Activated CD8-positive, alpha-beta memory T cell treated with anti-CD3 and anti-CD28 coated beads for 48 hours (primary cell): ENCODE results near the gene NEGR1.

Source experiments
- DNase-seq, 3 experiments: peaks; one replicate each; pipeline ENCODE4 v3.0.0-alpha.2; 2020; ENCODE audit warnings: low read depth in 2 of 3, low spot score in 2 of 3

NEGR1 gene

DNA sequence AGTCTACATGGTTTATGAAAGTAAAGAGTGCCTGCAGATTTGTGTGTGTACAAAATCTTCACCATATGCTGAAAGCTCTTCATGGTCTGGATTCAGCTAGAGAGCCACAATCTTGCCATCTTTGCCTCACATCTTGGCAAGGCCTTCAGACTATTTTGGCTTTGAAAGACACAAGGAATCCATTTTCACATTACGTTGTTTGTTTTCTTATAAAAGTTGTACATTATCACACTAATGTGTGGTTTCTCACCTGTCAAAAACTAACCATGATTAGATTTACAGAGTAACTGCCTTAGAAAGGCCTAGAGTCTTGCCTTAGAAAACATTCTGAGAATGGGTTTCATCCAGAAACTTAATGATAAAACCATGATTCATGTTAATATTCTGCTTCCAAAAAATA is 494.6 kb downstream of the NEGR1 start:
- DNase-seq = no peak

DNA sequence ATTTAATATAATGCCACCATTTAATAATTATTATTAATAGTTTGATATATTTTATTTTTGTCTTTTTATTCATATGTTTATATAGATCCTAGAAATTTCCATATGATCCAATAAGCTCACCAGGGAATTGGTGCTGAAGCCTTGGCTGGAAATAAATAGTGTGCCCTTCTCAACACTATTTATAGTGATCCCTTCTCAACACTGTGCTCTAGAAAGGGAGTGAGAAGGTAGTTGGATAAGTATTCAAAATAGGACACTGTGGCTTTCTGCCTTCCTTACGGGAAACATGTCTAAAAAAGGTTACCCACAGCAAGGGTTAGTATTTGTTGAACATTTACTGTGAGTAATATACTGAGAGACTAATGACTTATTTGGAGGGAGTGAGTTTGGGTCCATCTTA is 496.1 kb downstream of the NEGR1 start:
- DNase-seq = no peak

DNA sequence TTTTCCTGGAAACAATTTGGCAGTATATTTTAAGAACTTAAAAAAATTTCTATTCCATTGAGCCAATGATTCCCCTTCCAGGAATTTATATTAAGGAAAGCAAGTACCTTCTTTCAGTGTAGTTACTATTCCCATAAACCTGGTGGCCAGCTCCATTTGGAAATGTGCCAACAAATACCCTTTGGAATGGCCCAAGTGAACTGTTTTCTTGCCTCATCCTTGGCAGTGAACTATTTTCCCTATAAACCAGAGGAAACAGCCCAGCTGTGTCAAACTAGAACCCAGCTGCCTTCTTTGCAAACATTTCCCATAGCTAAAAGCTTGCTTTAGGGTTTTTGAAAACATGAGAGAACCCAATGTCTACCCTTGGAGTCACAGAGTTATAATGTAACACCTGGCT is 496.9 kb downstream of the NEGR1 start:
- DNase-seq = no peak

DNA sequence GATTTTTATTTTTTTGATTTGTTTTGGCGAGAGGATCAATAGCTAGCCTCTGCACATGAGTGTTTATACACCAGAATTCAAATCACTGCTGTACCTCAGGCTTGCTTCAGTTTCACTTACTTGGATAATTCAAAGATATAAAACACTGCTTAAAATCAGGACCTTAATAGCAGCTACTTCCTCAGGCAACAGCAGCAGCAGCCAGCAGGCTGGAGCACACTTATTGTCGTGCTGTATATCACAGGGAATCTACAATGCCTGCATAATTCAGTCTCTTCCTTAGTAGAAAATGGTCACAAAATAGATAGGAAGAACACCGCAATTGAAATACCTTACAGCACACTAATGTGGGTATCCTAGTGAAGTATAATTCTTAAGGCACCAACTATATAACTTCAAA is 497.3 kb downstream of the NEGR1 start:
- DNase-seq = no peak

DNA sequence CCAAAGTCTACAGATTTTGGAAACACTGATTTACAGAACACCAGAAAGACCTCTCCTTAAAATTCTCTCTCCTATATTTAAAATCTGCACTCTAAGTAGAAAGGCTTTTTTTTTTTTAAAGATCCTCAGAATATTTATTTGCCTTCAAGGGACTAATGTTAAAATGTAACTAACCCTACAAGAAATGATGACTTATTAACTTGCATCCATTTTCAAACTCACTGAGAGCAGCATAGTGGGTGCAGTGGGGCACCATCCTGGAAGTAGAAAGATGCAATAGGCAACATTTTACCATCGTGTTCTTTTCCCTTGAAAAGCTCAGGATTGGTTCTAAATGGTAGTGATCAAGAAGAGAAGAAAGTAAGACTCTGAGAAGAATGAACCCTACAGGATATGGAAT is 498.1 kb downstream of the NEGR1 start:
- no peak for DNase-seq

DNA sequence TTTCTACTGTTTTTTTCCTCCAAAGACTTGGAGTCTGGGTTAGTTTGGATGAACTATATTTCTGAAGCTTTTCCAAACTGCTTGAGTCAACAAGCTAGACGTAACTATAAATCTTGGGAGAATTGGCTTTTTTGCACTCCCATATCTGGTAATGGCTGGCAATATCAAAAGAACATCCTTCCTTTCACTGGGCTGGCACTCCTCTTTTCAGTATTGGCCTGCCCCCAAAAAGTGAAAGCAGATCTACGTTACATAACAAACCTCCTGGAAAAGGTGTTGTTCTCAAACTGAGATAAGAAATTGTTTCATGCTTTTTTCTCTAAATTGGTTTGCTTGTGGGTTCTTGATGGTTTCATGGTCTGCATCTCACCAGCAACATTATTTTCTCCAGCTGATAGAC is 499.3 kb downstream of the NEGR1 start:
- no peak for DNase-seq

DNA sequence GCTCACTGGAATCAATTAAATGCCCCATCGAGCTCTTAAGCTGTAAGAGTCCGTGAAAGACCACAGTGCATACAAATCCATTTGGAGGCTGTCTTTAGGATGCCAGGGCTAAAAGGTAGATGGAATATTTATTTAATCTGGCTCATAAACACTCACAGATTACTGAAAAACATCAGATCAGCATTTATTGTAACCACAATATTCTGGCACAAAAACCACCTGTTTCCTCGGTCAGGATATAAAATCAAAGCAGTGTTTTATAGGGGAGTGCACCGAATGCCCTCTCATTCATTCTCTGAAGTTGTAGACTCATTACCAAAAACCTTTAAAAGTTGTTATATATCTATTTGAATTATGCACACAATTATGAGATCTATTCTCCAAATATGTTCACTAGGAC is 500.9 kb downstream of the NEGR1 start:
- DNase-seq = no peak

DNA sequence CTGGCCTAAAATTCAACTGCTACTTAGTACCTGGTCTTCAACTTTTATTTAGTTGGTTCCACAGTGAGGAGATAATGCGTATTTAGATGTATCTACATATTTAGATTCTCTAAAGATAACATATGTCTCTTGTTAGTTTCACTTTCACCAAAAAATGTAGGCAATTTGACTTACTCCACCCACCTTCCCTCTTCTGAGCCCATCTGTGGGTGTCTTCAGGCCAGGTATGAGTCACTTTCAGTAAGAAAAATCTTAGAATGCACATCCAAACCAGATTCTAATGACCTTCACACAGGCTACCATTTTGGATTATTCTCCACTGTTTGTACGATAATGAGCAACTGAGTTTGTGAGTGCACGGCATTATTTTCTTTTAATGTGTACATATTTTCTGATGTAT is 501.7 kb downstream of the NEGR1 start:
- no peak for DNase-seq

DNA sequence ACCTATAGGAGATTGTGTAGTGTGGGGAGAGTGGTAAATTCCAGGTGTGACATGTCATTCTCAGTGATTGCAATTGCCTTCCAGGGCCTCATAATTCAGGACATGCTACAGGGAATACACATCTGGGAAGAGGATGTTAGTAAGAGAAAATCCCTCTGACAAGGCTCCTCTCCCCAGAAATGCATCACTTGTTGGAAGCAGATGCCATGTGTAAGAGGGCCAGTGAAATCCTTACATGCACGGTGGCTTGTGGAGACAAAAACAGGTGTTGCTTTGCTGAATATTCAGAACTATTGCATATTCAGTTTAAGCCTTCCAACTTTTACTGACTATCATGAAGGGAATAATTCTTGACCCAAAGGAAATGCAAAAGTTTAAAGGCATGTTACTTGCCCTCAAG is 503.4 kb downstream of the NEGR1 start:
- no peak for DNase-seq

DNA sequence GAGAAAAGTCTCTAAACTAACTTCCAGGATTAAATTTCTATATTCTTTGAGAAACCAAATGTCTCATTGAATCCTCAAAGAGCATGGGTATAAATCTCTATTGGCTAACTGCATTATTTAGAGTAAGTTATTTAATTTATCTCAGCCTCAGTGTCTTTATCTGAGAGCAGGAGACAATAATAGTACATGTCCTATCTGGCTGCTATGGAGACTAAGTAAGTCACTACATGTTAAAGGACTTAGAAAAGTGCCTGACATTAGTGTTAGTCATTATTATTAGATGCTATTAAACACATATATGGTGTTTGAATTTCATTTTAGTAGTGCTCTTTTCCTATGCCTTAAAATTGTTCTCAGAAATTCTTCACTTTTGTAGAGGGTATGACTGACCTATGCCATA is 505.2 kb downstream of the NEGR1 start:
- no peak for DNase-seq

DNA sequence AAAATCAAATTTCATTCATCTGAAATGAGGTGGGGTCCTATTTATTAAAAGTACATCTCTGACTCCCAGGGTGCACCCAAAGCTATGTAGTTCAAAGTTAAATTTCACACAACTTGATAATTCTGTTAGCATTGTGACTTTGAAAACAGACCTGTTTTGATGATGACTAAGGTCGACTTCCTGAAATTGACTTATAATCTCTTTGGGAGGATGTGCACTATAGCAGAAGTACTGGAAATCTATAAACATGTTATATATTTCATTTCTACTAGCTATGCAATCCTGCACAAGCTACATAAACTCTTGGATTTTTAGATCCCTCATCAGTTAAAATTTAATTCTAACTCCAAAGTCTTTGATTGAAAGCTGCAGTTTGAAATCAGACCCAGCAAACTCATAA is 507.6 kb downstream of the NEGR1 start:
- DNase-seq = no peak

DNA sequence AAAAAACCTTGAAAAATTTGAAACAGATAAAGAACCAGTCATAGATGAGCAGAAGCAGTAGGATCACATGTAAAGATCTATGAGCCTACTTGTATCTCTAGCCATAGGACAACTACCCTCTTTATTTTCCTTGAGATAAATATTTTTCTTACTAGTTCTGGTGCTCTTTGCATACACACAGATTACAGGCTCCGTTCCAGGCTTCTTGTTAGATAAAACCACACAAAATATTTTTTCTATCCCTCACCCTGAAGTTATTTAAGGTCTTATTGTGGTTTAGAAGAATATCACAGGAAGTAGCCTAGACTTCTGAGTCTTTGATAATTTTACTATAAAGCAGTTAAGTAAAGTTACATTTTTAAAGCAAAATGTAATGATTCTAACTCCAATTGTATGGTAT is 512.2 kb downstream of the NEGR1 start:
- DNase-seq = no peak

DNA sequence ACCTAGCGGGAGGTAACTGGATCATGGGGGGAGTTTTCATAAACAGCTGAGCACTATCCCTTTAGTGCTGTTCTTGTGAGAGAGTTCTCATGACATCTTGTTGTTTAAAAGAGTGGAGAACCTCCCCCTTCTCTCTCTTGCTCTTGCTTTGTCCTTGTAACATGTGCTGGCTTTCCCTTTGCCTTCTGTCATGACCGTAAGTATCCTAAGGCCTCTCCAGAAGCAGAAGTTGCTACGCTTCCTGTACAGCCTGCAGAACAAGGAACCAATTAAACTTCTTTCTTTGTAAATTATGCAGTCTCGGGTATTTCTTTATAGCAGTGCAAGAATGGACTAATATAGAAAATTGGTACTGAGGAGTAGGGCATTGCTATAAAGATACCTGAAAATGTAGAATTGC is 515.6 kb downstream of the NEGR1 start:
- DNase-seq = no peak

DNA sequence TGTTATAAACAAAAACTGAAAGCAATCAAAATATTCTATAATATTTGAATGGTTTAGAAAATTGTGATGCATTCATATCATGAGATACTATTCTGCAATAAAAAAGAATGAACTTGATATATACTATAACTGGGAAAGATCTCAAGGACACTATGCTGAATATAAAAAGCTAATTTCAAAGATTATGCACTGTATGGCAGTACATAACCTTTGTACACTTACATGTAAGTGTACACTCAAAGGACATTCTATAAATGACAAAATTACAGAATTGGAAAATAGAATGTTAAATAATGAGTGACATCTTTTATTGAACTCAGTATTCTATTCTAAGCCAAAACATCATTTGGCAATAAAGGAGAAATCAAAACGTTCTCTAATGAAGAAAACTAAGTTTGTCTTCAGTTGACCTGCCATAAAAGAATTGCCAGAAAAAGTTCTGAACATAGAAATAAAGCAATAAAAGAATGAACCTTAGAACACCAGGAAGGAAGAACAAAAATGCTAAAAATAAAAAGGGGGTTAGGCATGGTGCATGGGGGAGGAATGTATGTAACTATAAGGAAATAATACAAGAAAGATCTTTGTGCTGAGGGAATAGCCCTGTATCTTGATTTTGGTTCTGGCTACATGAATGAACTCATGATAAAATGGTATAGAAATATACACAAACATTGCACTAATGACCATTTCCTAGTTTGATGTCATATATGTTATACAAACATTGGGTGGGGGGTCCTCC is 519.7 kb downstream of the NEGR1 start:
- DNase-seq = no peak

DNA sequence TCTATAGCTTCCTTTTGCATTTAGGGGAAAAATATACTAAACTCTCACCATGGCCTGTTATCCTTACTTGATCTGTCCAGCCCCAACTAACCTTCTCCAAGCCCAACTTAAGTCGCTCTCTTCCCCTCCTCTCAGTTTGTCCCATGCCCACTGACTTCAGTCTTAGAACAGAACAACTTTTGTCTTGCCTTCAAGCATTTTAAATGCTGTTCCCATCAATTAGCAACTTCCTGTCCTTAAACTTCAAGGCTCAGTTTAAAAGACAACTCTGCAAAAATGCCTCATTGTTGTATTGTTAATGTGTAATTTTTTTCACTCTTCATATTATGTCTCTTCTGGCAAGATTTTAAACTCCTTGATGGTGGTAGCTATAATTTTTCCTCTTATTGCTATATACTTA is 526.9 kb downstream of the NEGR1 start:
- DNase-seq = no peak

DNA sequence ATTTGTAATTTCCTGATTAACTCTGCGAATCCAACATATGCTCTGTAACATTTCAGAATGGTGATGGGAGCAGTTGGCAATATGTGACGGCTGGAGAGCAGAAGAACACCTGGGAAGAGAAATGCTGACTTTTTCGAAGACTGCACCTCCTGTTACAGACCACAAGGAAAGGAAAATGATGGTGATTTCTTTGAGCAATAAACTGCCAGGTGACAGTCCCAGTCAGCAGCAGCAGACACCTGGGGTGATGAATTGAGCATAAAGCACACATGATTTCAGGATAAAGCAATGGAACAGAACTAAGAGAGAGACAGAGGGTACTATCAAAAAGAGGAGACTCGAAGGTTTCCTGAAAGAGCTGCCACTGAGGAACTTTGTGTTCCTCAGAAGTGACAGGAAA is 528.6 kb downstream of the NEGR1 start:
- DNase-seq = no peak

DNA sequence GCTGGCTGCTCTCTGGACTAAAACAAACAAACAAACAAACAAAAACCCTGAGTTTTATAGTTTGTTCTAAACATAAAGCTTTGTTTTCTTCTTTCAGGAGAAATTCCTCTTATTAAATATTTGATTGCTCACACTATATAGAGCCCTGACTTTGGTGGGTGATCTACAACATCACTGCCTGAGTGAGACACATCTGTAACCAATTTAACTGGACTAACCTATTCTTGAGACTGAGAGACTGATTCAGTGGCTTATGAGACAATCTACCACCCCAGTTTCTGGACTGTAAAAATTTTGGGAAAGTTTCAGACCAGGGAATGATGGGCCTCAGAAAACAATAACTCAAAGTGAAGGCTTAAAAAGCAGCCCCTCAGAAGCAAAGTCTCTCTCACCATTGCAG is 537.0 kb downstream of the NEGR1 start:
- no peak for DNase-seq

DNA sequence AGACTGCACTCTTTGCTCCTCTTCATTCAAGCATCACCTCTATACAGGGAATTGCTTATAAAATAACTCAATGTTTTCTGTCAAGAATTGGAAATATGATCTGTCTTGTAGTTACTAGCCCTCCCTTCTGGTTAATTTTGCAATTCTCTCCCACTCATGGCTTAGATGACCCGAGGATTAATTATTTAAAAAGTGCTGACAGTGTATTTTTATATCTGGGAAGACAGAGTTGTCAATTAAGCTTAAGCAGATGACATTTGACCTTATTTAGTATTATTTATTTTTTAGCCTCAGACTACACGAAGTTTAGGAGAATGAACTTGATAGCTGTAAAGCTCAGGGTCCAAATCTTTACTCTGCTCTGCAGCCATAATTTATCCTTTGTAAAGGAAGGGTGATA is 538.5 kb downstream of the NEGR1 start:
- DNase-seq = no peak

DNA sequence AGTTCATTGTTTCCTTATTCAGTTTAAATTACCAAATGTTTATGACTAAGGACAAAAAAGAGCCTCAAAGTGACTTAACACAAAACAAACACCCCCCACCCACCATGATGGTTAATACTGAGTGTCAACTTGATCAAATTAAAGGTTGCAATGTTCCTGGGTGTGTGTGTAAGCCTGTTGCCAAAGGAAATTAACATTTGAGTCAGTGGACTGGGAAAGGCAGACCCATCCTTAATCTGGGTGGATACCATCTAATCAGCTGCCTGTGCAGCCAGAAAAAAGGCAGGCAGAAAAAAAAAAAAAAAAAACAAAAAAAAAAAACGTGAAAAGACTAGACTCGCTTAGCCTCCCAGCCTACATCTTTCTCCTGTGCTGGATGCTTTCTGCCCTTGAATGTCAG is 543.4 kb downstream of the NEGR1 start:
- no peak for DNase-seq

DNA sequence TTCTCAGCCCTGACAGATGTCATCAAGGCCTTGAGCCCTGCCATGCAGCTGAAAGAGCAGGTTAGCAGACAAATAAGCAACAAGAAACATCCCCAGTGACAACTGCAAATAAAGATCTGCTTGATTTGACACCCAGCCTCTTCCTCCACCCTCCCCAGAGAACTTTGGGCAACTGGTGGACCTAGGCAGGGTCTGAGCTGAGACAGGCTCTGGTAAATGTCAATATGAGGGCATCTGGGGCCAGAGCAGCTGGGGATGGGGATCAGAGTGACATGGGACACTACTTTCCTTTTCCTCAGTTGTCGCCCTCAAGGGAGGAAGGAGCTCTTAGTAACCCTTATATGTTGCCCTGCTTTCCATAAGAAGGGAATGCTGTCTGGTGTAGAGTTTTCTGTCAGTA is 544.1 kb downstream of the NEGR1 start:
- no peak for DNase-seq

DNA sequence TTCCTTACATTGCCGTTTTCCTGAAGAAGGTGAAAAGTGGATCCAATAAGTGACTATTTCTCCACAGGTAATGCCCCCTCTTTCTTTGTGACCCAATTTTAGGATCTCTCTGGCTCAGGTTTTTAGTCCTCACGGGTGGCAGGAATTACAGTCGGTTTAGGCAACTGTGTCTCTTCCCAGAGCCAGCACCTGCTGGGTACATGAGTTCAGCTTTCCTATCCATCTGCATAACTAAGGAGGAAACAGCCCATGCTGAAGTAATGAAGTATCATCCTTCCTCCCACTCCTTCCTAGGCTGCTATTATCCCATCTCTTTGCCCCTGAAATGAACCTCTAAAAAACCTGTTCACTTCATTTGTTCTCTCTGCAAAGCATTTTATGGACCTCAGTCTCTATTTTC is 544.6 kb downstream of the NEGR1 start:
- no peak for DNase-seq

DNA sequence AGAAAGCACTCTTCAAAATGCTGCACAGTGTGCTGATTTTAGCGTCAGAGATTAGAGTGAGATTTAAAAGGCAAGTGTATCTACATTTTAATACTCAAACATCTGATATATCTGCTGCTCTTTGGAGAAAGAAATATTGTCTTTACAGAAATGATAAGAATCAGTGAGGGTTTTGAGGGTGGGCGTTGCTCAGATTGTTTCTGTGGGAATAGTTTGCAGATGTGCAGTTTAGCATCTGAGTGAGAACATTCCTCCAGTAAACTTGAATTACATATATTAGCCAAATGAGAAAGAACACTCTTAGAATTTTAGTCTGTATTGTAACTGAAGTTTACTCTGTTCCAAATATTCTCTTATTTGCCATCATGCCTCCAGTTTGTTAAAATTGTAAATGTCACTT is 549.2 kb downstream of the NEGR1 start:
- DNase-seq = no peak

DNA sequence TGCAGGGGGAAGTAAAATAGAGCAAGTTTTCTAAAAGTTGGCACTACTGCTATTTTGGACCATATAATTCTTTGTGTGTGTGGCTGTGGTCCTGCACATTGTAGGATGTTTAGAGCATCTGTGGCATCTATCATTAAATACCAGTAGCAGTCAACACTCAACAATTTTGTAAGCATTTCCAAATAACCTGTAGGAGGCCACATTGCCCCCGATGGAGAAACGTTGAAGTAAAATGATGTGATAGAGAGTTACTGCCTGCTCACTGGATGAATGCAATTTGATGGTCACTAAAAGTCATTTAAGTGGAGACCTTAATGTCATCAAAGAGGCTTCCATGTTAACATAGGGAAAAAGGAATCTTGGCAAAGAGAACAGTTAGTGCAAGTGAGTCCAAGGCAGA is 560.8 kb downstream of the NEGR1 start:
- DNase-seq = no peak

DNA sequence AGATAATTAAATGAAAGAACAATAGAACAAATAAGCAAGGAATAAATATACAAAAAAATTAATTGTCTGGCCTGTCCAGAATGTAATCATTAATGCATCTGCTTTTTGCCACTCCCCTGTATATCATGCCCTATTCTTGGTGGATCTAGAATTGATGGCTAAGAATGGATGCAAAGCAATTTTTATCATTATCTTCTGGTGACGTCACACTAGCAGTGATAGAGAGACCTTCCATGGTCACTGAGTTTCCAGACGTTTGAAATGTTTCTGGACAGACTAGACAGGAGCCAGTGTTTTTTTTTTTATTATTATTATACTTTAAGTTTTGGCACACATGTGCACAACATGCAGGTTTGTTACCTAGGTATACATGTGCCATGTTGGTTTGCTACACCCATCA is 563.0 kb downstream of the NEGR1 start:
- no peak for DNase-seq
